H1 (cell line): ENCODE measurements around the gene THAP7. TPM values are rescaled to one million over a fixed set of nuclear protein-coding genes. Genes with fewer than 3 reads are reported as not detected.

ENCODE experiments used
- CTCF ChIA-PET: fragments of 300-600 bp; sonication (Branson Sonifier 250); formaldehyde crosslinking; loops from one replicate; lab custom pipeline; 2021; ENCODE audit not compliant: partially characterized antibody; lab: Charles Lee
- POLR2A ChIA-PET: fragments of 300-600 bp; sonication (Branson Sonifier 250); formaldehyde crosslinking; loops from one replicate; lab custom pipeline; 2021; ENCODE audit warnings: inconsistent platforms; ENCODE audit not compliant: partially characterized antibody; lab: Charles Lee
- DNase-seq, 2 experiments: peaks; one replicate each; pipeline versions ENCODE4 v3.0.0 to v3.0.0-alpha.2; 2010 to 2022; ENCODE audit warnings: low spot score in 2 of 2, low read depth in 1 of 2, mixed read lengths in 1 of 2
- FAIRE-seq: peaks from 2 replicates; lab custom pipeline; 2011; peaks lifted over from hg19 to GRCh38; lab: Jason Lieb, UNC
- H2AFZ ChIP-seq: 2 replicates; pipeline ENCODE4 v1.8.1; 2012; ENCODE audit warnings: low read length, inconsistent platforms
- H2AK5ac ChIP-seq: 2 replicates; pipeline ENCODE4 v1.6.1; 2013; ENCODE audit warnings: low read depth, low read length
- H2BK120ac ChIP-seq: replicated peaks from 2 replicates; pipeline ENCODE3; 2013; ENCODE audit warnings: low read depth, low read length, inconsistent platforms
- H2BK12ac ChIP-seq: 2 replicates; pipeline ENCODE4 v1.6.1; 2013; ENCODE audit warnings: low read depth, low read length
- H2BK15ac ChIP-seq: 2 replicates; pipeline ENCODE4 v1.6.1; 2013; ENCODE audit warnings: low read length
- H2BK20ac ChIP-seq: 2 replicates; pipeline ENCODE4 v1.6.1; 2013; ENCODE audit warnings: low read length
- H2BK5ac ChIP-seq: 2 replicates; pipeline ENCODE4 v1.6.1; 2013; ENCODE audit warnings: low read depth, low read length
- H3K14ac ChIP-seq: 2 replicates; pipeline ENCODE4 v1.6.1; 2013; ENCODE audit warnings: inconsistent platforms; ENCODE audit not compliant: insufficient read length
- H3K18ac ChIP-seq: 2 replicates; pipeline ENCODE4 v1.6.1; 2013; ENCODE audit warnings: low read length; ENCODE audit errors: extremely low read depth
- H3K23ac ChIP-seq: 2 replicates; pipeline ENCODE4 v1.6.1; 2013; ENCODE audit warnings: inconsistent platforms; ENCODE audit not compliant: insufficient read length
- H3K23me2 ChIP-seq: 2 replicates; pipeline ENCODE4 v1.6.1; 2013; ENCODE audit warnings: low read depth, low read length
- H3K27ac ChIP-seq: 2 replicates; pipeline ENCODE4 v1.6.1; 2011; ENCODE audit warnings: low read depth, low read length, inconsistent platforms
- H3K27me3 ChIP-seq, 4 experiments: replicated peaks in 1 of 4; 1 replicate in 1 of 4; 2 replicates in 3 of 4; pipeline versions ENCODE4 v1.6.1 to v1.8.1; 2011 to 2013; ENCODE audit warnings: low read length in 3 of 4, mild to moderate bottlenecking in 3 of 4, inconsistent platforms in 2 of 4, mixed read lengths in 2 of 4, moderate library complexity in 1 of 4; ENCODE audit not compliant: control insufficient read depth in 3 of 4, insufficient read depth in 3 of 4; ENCODE audit errors: extremely low read depth in 1 of 4
- H3K36me3 ChIP-seq, 4 experiments: 2 replicates each; pipeline versions ENCODE4 v1.6.1 to v1.8.1; 2011 to 2013; ENCODE audit warnings: mild to moderate bottlenecking in 4 of 4, low read length in 3 of 4, moderate library complexity in 2 of 4, control low read depth in 1 of 4, inconsistent platforms in 1 of 4; ENCODE audit not compliant: insufficient read depth in 4 of 4, control insufficient read depth in 2 of 4
- H3K4ac ChIP-seq: replicated peaks from 2 replicates; pipeline ENCODE3; 2013; ENCODE audit warnings: low read length, low read depth, mixed read lengths, inconsistent platforms; ENCODE audit not compliant: insufficient read length
- H3K4me1 ChIP-seq, 4 experiments: replicated peaks in 1 of 4; 1 replicate in 1 of 4; 2 replicates in 3 of 4; pipeline versions ENCODE4 v1.6.1 to v1.8.1; 2011 to 2013; ENCODE audit warnings: low read length in 3 of 4, inconsistent platforms in 2 of 4, mixed read lengths in 1 of 4; ENCODE audit not compliant: insufficient read depth in 4 of 4, control insufficient read depth in 3 of 4
- H3K4me2 ChIP-seq, 2 experiments: 2 replicates each; pipeline versions ENCODE4 v1.6.1 to v1.8.1; 2011 to 2013; ENCODE audit warnings: low read depth in 2 of 2, low read length in 2 of 2, control low read depth in 1 of 2, inconsistent platforms in 1 of 2, mild to moderate bottlenecking in 1 of 2; ENCODE audit not compliant: insufficient read depth in 1 of 2
- H3K4me3 ChIP-seq, 4 experiments: fragments of 200-600, 300-600 bp in 1 of 4; sonication (generic), shearing (Covaris generic), sonication (Bioruptor Twin) in 1 of 4; 2 replicates each; pipeline versions ENCODE4 v1.5.1 to v1.8.1; 2011 to 2016; ENCODE audit warnings: low read length in 4 of 4, low read depth in 3 of 4, control low read depth in 2 of 4, inconsistent platforms in 2 of 4, mild to moderate bottlenecking in 2 of 4, mixed read lengths in 1 of 4, moderate library complexity in 1 of 4; ENCODE audit not compliant: insufficient read depth in 2 of 4; ENCODE audit errors: extremely low read depth in 1 of 4
- H3K56ac ChIP-seq: replicated peaks from 2 replicates; pipeline ENCODE3; 2013; ENCODE audit warnings: low read depth, mild to moderate bottlenecking, mixed read lengths, low read length, inconsistent platforms; ENCODE audit not compliant: insufficient read length
- H3K79me1 ChIP-seq: 2 replicates; pipeline ENCODE4 v1.6.1; 2013; ENCODE audit warnings: low read depth, low read length, control low read depth
- H3K79me2 ChIP-seq, 2 experiments: 2 replicates each; pipeline versions ENCODE4 v1.6.1 to v1.8.1; 2012 to 2013; ENCODE audit warnings: low read length in 2 of 2, mild to moderate bottlenecking in 2 of 2, inconsistent platforms in 1 of 2; ENCODE audit not compliant: insufficient read depth in 2 of 2, control insufficient read depth in 1 of 2
- H3K9ac ChIP-seq, 4 experiments: replicated peaks in 1 of 4; 1 replicate in 1 of 4; 2 replicates in 3 of 4; pipeline versions ENCODE4 v1.6.1 to v1.8.1; 2011 to 2013; ENCODE audit warnings: low read depth in 3 of 4, low read length in 3 of 4, control low read depth in 2 of 4, mild to moderate bottlenecking in 2 of 4, moderate library complexity in 2 of 4, inconsistent platforms in 1 of 4; ENCODE audit errors: extremely low read depth in 1 of 4
- H3K9me3 ChIP-seq, 2 experiments: 2 replicates each; pipeline versions ENCODE4 v1.6.1 to v1.8.1; 2012 to 2013; ENCODE audit warnings: mild to moderate bottlenecking in 2 of 2, moderate library complexity in 2 of 2, control low read depth in 1 of 2, inconsistent platforms in 1 of 2, low read depth in 1 of 2, low read length in 1 of 2, mixed read lengths in 1 of 2; ENCODE audit not compliant: insufficient read depth in 2 of 2
- H4K20me1 ChIP-seq, 2 experiments: replicated peaks in 1 of 2; 2 replicates each; pipeline versions ENCODE3 to v1.8.1; 2011 to 2013; ENCODE audit warnings: inconsistent platforms in 2 of 2, low read length in 2 of 2, mild to moderate bottlenecking in 1 of 2; ENCODE audit not compliant: insufficient read depth in 2 of 2, control insufficient read depth in 1 of 2
- H4K5ac ChIP-seq: 2 replicates; pipeline ENCODE4 v1.6.1; 2013; ENCODE audit warnings: low read length, low read depth, mixed read lengths, inconsistent platforms; ENCODE audit not compliant: insufficient read length
- H4K8ac ChIP-seq: 2 replicates; pipeline ENCODE4 v1.8.0; 2013; ENCODE audit warnings: mild to moderate bottlenecking, moderate library complexity, low read length, inconsistent platforms; ENCODE audit not compliant: insufficient read depth; ENCODE audit errors: extremely low read depth
- H4K91ac ChIP-seq: replicated peaks from 2 replicates; pipeline ENCODE3; 2013; ENCODE audit warnings: low read length, mixed read lengths, inconsistent platforms; ENCODE audit not compliant: insufficient read length
- JUN ChIP-seq: IDR thresholded peaks from 2 replicates; pipeline ENCODE4 v1.6.1; 2011; ENCODE audit warnings: low read depth, mild to moderate bottlenecking, improper control_type of control experiment, low read length
- WGBS, 2 experiments: shearing (Covaris generic) in 1 of 2; methylation state at CpG; one replicate each; pipeline versions ENCODE4 v1.1.6 to v1.1.7; 2013 to 2015; ENCODE audit warnings: low lambda C conversion rate in 2 of 2, mixed read lengths in 2 of 2, inconsistent platforms in 1 of 2, low coverage in 1 of 2, missing lambda C conversion rate in 1 of 2; ENCODE audit not compliant: insufficient replicate concordance in 2 of 2, insufficient coverage in 1 of 2, insufficient read length in 1 of 2; ENCODE audit errors: extremely low coverage in 1 of 2, missing lambda C conversion rate in 1 of 2; 5-methylcytosine and 5-hydroxymethylcytosine counted together
- polyA plus RNA-seq, 7 experiments: library from polyadenylated mRNA; depleted of rRNA in 3 of 7; stranded (reverse) in 5 of 7; unstranded in 2 of 7; fragments of >200 nt in 5 of 7; fragments of 200-250 nt in 2 of 7; gene quantifications; 1 replicate in 5 of 7; 2 replicates in 1 of 7; 4 replicates in 1 of 7; pipeline versions ENCODE4 v1.2.1 to v1.2.3, GENCODE V29; 2011 to 2013; ENCODE audit warnings: missing spikeins in 2 of 7, mixed read lengths in 2 of 7
- total RNA-seq: library from RNA; stranded (reverse); fragmentation: NEBNext Ultra II Directional; extraction: Animal tissue kit (Norgen Biotek cat#: 25700); gene quantifications from 2 replicates; pipeline ENCODE4 v1.2.1, GENCODE V29; 2021

THAP7 gene
- total and polyA plus RNA-seq, 2 of the 8 experiments (the other 6 are each of a cell fraction or from before 2014, with no cell fraction given), result 16.9 to 32.5 TPM

DNA sequence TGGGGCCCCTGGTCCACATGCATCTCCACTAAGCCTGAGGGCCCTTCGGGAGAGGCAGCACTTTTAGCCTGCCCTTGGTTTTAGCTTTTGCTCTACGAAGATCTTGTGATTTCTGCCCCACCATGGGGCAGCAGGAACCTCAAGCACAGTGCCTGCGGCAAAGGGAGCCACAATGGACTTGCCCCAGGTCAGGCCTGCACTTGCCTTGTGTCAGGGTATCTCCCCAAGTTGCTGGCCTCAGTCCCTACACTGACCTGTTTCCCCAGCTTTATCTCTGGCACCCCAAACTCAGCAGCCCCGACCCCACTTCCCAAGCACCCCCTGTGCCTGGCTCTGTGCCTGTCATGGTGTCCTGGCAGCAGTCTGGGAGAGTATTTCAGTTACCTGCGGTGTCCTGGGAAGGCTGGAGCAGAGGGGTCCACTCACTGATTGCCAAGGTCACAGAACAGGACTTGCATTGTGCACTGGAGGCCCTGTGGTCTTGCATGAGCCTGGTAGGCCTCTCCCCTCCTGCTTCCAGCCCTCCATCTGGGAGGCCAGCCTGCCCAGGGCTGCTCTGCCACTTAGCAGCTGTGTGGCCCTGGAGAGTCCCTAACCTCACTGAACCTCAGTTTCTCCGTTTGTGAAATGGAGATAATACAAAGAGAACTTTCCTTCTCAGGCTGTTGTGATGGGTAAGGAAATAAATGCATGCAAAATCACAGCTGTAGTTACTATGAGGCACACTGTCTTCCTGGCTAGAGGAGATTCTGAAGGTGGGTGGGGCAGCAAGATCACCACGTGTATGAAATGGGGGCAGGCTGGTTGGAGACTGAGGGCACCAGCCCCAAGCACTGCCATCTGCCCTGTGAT, 38.5 kb downstream of the THAP7 start:
- Histone ChIP-seq H4K91ac (no peak overlapping the region), H2BK12ac (no peak overlapping the region), H3K4me2 (no peak overlapping the region; a peak in 1 of 4 replicates), H3K79me2 (no peaks in the 10 kb centered on the region), H3K23me2 (peaks cover 2% of the 10 kb centered on the region; the same call in 1 of the 2 replicates), H2BK5ac (no peak overlapping the region), H3K18ac (no peak overlapping the region; the same call in 1 of the 2 replicates), H3K36me3 (no peaks in the 10 kb centered on the region), H4K20me1 (peaks cover 6 to 11% of the 10 kb centered on the region in 2 experiments), H4K8ac (no peak overlapping the region; the same call in 1 of the 2 replicates), H3K27me3 (peaks cover 34 to 56% (median 54%) of the 10 kb centered on the region in 4 experiments), H3K9me3 (no peaks in the 10 kb centered on the region), H2BK20ac (no peak overlapping the region), H4K5ac (no peak overlapping the region), H2AK5ac (no peak overlapping the region; the same call in 1 of the 2 replicates), H3K14ac (no peak overlapping the region), H3K56ac (no peak overlapping the region), H3K27ac (no peak overlapping the region), H3K23ac (no peak overlapping the region), H2AFZ (no peak overlapping the region), H3K9ac (no peak overlapping the region), H3K4me3 (no peak overlapping the region), H3K4ac (no peak overlapping the region), H2BK120ac (no peak overlapping the region), H3K4me1 (peaks cover 0 to 18% (median 11%) of the 10 kb centered on the region in 4 experiments; a peak in 6 of 7 replicates), H3K79me1 (no peaks in the 10 kb centered on the region), H2BK15ac (no peak overlapping the region)
- no peak for DNase-seq
- POLR2A ChIA-PET, result interaction anchor here (2.3 kb wide), 1 partner anchor 18 kb away, joined by 7 read pairs; the partner anchor contains the start of gene LZTR1
- no peak for TF ChIP-seq JUN
- FAIRE-seq, result no peak
- 77% methylated on average over 7 of the region's 7 CpGs; no CpG with 5 or more reads in 1 of the 2 experiments for WGBS, 2 experiments
- CTCF ChIA-PET, result interaction anchor here (0.6 to 13.5 kb wide), 9 partner anchors 8 to 159 kb away, joined by 3 to 115 read pairs (median 4); partner anchors contain the start of genes AIFM3 and LZTR1
